ENCODE measurements around the gene TMED6. TPM values are rescaled to one million over a fixed set of nuclear protein-coding genes. Genes with fewer than 3 reads are reported as not detected.
"Not testable (repeated sequence)": the region's sequence is repeated elsewhere in the genome, so short reads cannot be mapped to it uniquely, and the experiment has no call there.

The TMED6 gene
- total RNA-seq, 1 experiment from 2014 or later = not detected

DNA sequence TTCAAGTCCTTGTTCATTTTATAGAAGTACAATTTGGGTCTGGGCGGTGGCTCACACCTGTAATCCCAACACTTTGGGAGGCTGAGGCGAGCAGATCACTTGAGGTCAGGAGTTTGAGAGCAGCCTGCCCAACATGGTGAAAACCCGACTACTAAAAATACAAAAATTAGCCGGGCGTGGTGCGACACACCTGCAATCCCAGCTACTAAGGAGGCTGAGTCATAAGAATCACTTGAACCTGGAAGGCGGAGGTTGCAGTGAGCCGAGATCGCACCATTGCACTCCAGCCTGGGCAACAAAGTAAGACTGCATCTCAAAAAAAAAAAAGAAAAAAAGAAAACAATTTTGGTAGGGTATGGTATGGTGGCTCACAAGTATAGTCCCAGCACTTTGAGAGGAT, 8.5 kb upstream of the TMED6 start:
- not testable (repeated sequence) for DNase-seq (ENCODE audit: low spot score)

DNA sequence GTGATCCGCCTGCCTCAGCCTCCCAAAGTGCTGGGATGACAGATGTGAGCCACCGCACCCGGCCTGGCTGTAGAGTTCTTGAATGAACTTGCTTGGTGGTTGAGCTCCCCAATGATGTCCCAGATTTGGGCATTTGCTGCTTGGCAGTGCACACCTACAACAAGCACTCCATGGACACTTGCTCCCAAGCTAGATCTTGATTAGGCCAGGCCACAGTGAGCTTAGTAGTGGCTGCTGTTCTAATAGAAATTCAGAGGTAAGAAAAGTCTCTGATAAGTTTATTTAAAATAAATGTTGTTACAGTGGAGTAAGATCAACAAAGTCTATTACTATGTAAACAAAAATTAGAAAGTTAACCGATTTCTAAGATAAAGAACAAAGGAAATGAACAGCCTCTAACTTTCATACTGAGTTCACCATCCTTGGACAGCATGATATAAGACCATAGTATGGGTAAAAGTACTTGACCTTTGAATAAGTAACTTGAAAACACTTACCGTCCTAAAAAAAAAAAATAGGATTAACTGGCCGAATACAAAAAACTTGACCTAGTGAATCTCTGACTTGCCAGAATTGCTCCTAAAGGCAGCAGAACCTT, 951 bp downstream of the TMED6 start:
- no peak for DNase-seq (ENCODE audit: low spot score)

DNA sequence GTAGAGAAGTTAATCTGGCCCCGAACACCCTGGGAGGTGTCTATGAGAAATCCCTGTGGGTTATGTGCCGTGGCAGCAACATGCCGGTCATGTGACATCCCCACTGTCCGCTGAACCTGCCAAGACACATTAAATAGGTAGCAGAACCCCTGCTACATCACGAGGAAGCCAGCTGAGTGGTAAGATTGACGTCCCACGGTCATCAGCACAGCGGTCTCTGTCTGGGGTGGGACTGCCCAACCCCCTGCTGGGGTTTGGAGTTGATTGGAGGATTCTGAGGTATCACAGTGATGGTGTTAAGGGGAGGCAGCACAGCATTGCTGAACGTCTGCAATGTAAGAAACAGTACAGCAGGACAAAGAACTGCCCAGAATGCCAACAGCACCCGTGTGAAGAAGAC, 2.0 kb downstream of the TMED6 start:
- no peak for DNase-seq (ENCODE audit: low spot score)

DNA sequence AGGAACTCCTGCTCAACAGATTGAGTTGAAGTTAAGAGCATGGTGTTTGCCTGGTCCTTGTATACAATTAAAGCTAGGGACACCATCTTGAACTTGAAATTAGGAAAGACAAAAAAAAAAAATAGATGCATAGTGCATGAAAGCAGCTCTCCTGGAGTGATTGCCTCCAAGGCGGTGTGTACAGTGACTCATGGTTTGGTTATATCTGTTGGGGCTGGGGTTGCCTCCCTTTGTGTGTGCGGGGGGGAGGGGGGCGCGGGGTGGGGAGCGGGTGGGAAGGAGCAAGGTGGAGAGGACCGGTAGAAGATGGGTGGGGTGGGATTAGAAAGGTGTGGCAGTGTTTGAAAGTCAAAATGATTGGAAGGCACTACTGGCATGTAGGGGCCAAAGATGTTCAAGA, 3.4 kb downstream of the TMED6 start:
- DNase-seq (ENCODE audit: low spot score) = no peak

DNA sequence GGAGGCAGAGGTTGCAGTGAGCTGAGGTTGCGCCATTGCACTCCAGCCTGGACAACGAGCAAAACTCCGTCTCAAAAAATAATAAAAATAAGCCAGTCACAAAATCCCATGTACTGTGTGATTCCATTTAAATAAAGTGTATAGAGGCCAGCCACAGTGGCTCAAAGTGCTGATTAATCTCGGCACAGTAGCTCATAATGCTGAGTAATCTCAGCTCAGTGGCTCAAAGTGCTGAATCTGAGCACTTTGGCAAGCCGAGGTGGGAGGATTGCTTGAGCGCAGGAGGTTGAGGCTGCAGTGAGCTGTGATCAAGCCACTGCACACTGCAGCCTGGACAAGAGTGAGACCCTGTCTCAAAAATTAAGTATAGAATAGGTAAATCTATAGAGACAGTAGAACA, 4.9 kb downstream of the TMED6 start:
- DNase-seq (ENCODE audit: low spot score) = no peak

DNA sequence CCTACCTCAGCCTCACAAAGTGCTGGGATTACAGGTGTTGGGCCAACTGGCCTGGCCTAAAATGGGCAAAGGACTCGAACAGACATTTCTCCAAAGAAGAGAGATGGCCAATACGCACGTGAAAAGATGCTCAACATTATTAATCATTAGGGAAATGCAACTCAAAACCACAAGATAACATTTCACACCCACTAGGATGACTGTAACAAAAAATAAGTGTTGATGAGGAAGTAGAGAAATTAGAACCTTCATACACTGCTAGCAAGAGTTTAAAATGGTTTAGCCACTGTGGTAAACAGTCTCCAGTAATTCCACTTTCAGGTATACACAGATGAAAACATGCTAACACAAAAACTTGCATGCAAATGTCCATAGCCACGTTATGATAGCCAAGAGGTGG, 5.7 kb downstream of the TMED6 start:
- DNase-seq (ENCODE audit: low spot score) = no peak

DNA sequence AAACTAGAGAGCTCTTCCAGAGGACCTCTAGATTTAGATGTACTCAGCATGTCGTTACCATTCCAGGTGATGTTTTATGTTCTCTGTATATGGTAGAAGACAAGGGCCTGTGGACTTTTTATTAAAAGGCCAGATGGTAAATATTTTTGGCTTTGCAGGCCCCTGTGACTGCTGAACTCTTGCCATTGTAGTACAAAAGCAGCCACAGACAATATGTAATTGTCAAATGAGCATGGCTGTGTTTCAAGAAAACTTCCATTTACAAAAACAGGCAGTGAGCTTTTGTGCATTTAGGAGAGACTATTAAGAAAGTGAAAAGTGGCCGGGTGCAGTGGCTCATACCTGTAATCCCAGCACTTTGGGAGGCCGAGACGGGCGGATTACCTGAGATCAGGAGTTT, 7.4 kb downstream of the TMED6 start:
- no peak for DNase-seq (ENCODE audit: low spot score)

DNA sequence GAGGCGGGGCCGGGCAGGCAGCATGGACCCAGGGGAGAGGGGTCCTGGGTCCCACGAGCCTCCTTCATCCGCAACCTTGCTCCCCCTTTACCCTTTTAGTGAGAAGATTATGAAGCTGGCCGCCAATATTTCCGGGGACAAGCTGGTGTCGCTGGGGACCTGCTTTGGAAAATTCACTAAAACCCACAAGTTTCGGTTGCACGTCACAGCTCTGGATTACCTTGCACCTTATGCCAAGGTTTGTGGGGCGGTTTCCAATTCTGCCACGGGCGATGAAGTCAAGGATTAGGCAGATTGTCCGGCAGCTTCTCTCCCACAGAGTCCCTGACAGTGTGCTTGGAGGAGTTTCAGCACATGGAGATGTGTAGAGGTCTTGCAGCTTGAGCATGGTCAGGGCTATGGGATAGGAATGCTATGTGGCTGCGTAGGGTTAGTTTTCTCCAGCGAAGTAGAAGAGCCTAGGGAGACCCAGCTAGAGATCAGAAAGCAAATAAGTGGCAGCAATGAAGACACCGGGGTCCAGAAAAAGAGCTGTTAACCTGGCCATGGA, 11.4 kb downstream of the TMED6 start:
- no peak for DNase-seq (ENCODE audit: low spot score)

DNA sequence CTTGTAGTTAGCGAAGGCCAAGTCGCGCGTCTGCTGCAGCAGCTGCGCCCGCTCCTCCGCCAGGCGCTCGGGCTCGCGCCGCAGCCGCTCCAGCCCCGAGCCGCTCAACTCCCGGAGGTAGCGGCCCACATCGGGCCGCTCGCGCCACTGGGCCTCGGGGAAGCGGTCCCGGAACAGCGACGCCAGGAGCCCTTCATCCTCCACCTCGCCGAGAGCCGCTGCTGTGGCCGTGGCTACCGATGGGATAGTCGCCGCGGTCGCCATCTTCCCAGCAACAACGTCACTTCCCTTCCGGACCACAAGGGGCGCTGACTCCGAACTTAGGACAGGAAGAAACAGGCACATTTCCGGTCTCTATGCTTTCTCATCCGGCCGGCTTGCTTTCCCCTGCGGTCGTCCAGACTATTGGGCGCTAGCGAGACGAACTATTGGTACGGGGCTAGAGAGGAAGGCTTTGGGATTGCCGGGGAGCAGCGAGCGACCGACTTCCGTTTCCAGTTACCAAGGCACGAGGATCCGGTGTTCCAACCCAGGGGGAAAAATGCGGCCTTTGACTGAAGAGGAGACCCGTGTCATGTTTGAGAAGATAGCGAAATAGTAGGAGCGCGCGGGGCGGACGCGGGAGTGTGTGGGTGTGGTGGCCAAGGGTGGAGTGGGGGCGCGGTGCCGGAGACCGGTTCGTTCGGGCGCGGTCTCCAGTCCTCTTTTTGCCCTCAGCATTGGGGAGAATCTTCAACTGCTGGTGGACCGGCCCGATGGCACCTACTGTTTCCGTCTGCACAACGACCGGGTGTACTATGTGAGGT, 12.1 kb downstream of the TMED6 start, which contains the start of the genes COG8 and NIP7:
Gene COG8 (minus strand): TSS at position 276 of the 806 bp plus-strand sequence. CDS start 12 bp downstream, at position 264.
Gene NIP7 (plus strand): TSS at position 484 of the 806 bp plus-strand sequence. CDS start 58 bp downstream, at position 542.
- peak; percentile 98 for DNase-seq (ENCODE audit: low spot score)

DNA sequence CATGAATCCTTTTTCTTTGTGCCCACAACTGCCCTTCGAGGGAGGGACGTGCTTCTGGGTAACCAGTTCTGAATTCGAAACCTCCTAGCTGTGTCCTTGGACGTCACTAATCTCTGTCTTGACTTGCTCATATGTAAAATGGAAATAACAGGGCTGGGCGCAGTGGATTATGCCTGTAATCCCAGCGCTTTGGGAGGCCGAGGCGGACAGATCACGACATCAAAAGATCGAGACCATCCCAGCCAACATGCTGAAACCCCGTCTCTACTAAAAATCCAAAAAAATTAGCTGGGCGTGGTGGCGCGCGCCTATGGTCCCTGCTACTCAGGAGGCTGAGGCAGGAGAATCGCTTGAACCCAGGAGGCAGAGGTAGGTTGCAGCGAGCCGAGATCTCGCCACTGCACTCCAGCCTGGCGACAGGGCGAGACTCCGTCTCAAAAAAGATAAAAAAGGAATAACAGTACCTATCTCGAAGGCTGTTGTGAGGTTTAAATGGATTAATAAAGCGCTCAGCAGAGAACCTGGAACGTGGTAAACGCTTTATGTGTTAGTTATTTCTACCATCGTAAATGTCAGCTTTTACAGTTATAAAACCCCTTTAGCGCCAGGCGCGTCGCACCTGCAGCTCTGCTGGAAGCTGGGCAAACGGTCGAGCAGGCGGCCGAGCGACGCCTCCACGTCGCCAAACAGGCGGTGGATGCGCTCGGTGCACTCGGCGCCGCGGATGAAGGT, 12.9 kb downstream of the TMED6 start:
- no peak for DNase-seq (ENCODE audit: low spot score)

DNA sequence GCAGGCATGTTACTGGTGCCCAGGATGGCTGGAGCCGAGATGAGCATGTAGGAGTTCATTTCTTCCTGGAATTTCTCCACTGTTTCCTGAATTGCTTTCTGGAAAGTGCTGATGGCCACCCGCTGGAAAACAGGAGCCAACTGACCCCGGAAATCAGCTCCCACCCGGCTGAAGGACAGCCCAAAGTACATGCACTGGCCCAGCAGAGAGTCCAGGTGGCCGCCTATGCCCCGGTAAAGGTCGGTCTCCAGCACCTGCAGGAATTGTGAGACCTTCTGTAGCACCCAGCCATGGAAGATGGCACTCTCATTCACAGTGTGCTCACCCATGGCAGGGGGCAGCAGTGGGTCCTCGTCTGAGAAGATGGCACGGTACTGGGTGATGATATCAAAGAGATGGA, 16.9 kb downstream of the TMED6 start:
- DNase-seq (ENCODE audit: low spot score) = no peak

DNA sequence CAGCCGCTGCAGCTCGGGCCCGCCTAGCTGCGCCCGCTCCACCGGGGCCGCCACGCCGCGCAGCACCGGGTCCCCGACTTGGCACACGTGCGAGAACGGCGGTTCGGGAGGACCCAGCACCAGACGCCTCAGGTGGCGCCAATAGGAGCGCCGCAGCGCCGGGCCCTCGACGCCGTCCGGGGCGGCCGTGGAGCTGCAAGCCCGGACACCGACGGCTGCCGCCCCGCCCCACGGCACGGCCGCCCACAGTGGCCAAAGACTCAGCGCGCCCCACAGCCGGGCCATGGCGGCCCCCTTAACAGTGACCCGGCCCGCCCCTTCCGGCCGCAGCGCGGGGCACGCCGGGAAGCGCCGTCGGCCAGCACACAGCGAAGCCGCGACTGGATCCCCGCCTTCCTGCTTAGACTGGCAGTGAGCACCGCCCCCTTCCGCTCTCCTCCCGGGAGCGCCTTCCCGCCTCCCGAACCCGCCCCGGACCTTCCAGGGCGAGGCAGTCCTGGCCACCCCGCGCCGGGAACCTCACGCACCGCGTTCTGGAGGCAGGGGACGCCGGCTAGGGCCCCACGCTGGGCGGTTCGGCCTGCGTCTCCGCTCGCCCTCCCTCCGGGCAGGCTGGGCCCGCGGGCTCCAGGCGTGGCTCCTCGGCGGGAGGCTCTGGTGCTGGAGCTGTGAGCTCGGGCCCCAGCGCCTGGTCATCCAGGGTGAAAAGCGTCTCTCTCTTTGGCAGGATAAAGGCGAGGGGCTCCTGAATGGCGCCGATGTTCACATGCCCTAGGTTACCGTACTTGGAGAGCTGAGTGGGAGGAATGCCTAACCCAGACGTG, 21.1 kb downstream of the TMED6 start, which contains the start of gene PDF:
Gene PDF (minus strand): TSS at position 303 of the 824 bp plus-strand sequence. CDS start 18 bp downstream, at position 285.
- peak; percentile 91 for DNase-seq (ENCODE audit: low spot score)

DNA sequence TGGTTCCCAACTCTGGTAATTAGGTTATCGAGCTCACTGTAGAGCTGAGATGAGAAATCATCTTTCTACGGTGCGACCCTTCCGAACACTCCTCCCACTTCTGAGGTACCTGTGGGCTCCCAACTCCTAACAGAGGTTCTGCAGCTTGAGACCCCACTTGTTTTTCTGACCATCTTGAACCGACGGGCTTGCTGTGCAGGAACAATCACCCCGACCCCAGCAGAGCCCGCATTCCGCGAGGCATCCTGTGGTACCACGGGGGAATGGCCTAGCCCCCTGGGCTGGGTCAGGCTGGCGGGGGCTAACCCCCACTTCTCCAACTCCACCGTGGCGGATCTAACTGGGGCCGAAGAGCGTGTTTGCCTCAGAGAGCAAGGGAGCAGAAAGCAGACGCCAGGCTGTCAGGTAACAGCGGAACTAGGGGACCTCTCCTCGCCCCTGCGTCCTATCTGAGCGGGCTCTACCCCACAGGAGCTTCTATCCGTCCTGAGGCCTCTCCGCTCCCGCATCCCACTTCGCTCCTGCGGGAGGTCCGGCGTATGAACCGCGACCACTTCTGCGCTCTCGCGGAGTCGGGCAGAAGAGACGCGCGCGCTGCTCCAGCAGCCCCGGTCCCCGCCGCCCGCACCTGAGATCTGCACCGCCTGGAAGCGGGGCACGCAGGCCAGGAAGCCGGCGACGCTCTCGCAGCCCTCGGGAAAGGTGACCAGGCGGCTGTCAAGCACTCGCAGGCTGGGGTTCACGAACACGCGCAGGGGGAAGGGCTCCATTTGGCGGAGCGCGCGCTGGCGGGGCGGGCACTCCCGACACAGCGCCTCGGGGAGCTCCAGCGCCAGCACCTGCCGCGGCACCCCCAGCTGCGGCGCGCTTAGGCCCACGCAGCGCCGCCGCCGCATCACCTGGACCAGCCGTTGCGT, 22.0 kb downstream of the TMED6 start:
- no peak for DNase-seq (ENCODE audit: low spot score)

DNA sequence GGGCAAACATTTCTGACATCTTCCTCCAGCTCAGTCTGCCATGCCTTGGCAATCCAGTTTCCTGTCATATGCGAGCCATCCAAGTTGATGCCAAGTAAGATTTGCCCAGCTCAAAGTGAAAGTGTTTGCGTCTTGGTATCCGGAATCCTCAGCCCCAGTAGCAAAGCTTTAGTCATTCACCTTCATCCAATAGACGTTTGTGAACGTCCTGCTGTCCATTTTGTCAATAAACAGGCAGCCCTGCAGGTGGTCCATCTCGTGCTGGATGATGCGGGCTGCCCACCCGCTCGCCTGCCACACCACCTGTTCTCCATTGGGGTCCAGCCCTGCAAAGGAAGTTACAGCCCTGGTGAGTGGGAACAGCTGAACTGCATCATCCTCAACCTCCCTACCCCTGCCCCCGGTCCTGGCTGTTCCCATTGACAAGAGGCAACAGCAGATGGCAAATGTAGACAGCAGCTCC, 22.7 kb downstream of the TMED6 start:
- peak; percentile 58 for DNase-seq (ENCODE audit: low spot score)

DNA sequence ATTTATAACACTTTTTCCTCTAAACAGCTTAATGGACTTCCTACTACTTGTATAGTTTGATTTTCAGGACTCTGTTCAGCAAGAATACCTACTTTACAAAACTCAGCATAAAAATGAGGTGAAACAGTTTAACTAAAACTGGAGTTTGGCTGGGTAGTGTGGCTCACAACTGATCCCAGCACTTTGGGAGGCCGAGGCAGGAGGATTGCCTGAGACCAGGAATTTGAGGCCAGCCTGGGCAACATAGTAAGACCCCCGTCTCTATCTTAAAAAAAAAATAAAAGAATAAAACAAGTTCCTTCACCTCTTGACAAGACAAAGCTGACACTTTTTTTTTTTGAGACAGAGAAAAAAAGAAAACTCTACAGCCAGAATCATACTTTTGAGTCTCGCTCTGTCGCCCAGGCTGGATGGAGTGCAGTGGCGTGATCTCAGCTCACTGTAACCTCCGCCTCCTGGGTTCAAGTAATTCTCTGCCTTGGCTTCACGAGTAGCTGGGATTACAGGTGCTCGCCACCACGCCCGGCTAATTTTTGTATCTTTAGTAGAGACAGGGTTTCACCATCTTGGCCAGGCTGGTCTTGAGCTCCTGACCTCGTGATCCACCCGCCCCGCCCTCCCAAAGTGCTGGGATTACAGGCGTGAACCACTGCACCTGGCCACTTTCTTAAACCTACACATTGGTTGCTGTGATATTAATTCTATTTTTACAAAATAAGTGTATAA, 23.8 kb downstream of the TMED6 start:
- DNase-seq (ENCODE audit: low spot score) = no peak

DNA sequence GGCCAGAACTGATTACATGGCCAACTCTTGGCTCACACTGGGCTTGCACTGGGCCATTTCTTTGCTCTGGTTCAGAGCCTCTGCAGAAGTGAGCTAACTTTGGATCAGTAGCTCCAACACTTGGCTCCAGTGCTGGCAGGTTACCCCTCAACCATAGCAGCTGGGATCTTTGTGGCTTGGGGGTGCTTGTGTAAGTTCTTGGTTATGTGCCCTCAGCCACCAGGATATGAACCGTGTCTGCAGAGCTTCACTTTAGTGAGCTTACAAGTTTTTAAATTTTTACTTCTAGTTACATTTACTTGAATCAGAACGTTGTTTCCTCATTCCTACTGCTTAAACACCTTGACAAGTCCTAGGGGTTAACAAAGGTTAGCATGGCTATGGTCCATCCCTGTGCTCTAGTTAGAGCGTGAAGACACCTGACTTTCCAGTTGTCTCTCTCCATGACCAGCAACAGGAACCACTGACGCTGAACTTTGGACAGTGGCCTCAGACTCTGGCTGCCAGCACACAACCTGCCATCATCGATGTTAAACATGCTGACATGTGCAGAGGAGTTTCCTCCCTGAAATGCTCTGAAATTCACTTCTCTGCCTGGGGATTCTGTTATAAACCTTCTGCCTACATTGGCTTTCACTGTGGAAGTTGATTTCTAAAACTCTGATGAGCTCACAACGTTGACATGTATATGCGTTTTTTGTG, 25.3 kb downstream of the TMED6 start:
- DNase-seq (ENCODE audit: low spot score) = no peak

DNA sequence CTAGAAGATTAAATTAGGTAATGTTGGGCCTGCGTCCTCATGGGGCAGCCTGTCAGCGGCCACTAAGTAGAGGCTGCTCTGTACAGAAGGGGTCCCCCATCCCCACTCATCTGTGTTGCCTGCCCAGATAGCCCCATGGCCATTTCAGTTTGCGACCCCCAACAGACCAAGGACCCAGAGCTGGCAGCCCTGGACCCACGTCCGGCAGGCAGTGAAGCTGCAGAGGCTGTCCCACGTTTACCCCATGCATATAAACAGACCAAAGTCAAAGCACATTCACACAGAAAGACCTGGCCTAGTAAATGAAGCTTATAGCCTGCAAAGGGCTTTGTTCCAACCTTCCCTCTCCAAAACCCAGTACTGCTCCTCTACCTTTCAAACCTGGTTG, 25.8 kb downstream of the TMED6 start:
- DNase-seq (ENCODE audit: low spot score) = no peak

DNA sequence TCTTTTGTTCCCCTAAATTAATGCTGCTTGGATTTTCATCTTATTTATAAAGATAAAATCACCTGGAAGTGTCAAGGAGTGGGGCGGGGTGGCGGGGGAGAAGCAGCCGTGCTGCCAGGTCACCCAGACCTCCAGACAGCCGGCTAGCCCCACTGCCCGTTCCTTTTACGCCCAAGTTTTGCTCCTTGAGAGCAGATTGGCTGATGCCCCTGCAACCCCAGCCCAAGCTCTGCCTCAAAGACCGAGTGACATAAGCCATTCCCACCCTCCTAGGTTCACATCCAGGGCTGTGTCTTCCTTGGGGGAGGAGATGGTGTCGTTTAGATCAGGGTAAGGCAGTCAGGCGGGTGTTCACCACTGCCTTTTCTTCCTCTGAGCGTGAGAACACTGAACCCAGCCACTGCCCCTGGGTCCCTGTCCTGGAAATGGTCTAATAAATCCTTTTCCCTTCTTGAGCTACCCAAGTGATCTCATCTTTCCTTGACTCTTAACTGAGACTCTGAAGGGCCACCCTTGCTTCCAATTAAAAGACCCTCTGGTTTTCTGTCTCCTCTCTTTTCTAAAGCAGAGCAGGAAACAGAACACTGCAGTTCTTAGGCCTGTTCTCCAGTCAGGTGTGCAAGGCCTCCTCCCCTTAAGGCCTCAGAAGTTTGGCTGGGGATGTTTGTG, 26.9 kb downstream of the TMED6 start:
- DNase-seq (ENCODE audit: low spot score) = no peak
